Jurkat, Clone E6-1 (cell line): ENCODE measurements around the gene PTP4A1.
A peak's percentile ranks its signal among the peaks of the same experiment; 100 is the strongest.
"Not testable (repeated sequence)": the region's sequence is repeated elsewhere in the genome, so short reads cannot be mapped to it uniquely, and the experiment has no call there.

Experiments used
- DNase-seq: peaks from one replicate; pipeline ENCODE4 v3.0.0-alpha.2; 2011; ENCODE audit warnings: low read depth, low spot score
- H3K4me3 ChIP-seq: 2 replicates; pipeline ENCODE4 v1.5.1; 2011; ENCODE audit warnings: mild to moderate bottlenecking, low read length, control low read depth, moderate library complexity

PTP4A1 gene

DNA sequence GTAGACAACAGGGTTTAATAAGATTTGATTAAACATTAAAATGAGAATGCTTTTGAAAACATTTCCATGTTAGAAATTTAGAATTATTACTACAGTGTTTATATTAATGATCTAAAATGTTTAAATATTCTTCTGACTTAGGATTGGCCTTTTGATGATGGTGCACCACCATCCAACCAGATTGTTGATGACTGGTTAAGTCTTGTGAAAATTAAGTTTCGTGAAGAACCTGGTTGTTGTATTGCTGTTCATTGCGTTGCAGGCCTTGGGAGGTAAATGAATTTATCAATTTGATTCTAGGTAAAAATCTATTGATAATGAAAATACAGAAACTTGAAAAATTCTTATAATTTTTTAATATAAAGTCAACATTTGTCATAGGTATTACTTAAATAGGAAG, 6.5 kb downstream of the PTP4A1 start:
- no peak overlapping the region for H3K4me3 ChIP-seq
- DNase-seq = no peak

DNA sequence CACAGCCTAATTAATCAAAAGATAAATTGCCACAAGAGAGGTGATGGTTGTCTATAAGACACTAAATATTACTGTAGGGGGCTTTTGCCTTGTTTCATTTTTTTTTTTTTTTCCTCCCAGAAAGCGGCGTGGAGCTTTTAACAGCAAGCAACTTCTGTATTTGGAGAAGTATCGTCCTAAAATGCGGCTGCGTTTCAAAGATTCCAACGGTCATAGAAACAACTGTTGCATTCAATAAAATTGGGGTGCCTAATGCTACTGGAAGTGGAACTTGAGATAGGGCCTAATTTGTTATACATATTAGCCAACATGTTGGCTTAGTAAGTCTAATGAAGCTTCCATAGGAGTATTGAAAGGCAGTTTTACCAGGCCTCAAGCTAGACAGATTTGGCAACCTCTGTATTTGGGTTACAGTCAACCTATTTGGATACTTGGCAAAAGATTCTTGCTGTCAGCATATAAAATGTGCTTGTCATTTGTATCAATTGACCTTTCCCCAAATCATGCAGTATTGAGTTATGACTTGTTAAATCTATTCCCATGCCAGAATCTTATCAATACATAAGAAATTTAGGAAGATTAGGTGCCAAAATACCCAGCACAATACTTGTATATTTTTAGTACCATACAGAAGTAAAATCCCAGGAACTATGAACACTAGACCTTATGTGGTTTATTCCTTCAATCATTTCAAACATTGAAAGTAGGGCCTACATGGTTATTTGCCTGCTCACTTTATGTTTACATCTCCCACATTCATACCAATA, 7.8 kb downstream of the PTP4A1 start:
- no peak overlapping the region for H3K4me3 ChIP-seq
- no peak for DNase-seq

- DNase-seq = no peak
- no peak overlapping the region for H3K4me3 ChIP-seq
Observed at GRCh38 chr6:63580704-63580961, 8.4 kb downstream of the PTP4A1 start.

GRCh38 chr6:63581355-63582013, 9.2 kb downstream of the PTP4A1 start:
- DNase-seq = no peak
- H3K4me3 ChIP-seq = no peak overlapping the region

GRCh38 chr6:63582579-63583231, 10.4 kb downstream of the PTP4A1 start:
- no peak for DNase-seq

GRCh38 chr6:63584125-63584514, 11.8 kb downstream of the PTP4A1 start:
- no peak for DNase-seq
- no peak overlapping the region for H3K4me3 ChIP-seq

More at GRCh38 chr6:63582579-63583231, 10.4 kb downstream of the PTP4A1 start:
- H3K4me3 ChIP-seq = no peak overlapping the region

GRCh38 chr6:63584566-63584965, 12.3 kb downstream of the PTP4A1 start:
- no peak overlapping the region for H3K4me3 ChIP-seq
- no peak for DNase-seq

DNA sequence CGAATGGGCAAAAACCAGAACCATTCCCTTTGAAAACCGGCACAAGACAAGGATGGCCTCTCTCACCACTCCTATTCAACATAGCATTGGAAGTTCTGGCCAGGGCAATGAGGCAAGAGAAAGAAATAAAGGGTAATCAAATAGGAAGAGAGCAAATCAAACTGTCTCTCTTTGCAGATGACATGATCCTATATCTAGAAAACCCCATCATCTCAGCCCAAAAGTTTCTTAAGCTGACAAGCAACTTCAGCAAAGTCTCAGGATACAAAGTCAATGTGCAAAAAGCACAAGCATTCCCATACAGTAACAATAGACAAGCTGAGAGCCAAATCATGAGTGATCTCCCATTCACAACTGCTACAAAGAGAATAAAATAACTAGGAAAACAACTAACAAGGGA, 13.4 kb downstream of the PTP4A1 start:
- H3K4me3 ChIP-seq, DNase-seq: not testable (repeated sequence)

- DNase-seq = no peak
- H3K4me3 ChIP-seq = no peak overlapping the region
Observed at GRCh38 chr6:63589952-63590411, 17.7 kb downstream of the PTP4A1 start.

DNA sequence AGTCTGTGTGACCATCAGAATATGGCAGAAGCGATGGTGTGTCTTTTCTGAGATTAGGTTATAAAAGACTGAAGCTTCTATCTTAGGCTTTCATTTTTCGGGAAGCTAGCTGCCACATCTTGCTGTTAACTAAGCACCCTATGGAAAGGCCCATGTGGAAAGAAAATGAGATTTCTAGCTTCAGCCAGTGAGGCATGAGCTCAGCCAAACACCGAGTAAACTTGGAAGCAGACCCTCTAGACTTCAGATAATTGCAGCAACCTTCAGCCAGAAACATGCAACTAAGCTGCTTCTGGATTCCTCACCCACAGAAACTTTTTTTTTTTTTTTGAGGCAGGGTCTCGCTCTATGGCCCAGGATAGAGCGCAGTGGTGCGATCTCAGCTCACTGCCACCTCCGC, 20.6 kb downstream of the PTP4A1 start:
- no peak for DNase-seq
- no peak overlapping the region for H3K4me3 ChIP-seq

DNA sequence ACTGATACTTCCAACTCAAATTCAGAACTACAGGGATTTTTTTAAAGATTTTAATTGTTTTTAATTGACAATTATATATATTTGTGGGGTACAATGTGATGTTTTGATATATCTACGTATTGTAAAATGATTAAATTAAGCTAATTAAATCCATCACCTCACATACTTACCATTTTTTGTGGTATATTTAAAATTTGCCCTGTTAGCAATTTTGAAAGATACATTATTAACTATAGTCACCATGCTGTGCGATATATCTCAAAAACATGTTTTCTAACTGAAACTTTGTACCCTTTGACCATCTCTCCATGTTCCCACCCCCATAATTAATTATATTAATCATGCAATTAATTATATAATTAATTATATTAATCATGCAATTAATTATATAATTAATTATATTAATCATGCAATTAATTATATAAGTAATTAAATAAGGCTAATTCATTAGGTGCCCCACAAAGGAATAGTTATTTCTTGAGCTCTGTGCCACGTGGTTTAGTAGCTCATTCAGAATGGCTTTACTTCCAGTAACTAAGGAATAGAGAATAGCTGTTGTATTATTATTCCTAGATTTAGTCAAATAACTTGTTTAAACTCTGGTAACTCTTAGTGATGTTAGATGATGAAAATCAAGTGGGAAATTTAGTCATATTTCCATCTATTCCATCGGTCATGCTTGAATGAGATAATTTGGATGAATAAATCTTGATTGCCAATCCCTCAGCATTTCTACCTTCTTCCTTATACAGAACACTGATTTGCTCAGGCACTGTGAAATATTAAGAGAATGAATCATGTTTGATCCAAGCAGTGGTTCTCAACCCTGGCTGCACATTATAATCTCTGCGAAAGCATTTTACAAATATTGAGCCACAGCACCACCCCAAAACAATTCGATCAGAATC, 25.1 kb downstream of the PTP4A1 start:
- DNase-seq = no peak

DNA sequence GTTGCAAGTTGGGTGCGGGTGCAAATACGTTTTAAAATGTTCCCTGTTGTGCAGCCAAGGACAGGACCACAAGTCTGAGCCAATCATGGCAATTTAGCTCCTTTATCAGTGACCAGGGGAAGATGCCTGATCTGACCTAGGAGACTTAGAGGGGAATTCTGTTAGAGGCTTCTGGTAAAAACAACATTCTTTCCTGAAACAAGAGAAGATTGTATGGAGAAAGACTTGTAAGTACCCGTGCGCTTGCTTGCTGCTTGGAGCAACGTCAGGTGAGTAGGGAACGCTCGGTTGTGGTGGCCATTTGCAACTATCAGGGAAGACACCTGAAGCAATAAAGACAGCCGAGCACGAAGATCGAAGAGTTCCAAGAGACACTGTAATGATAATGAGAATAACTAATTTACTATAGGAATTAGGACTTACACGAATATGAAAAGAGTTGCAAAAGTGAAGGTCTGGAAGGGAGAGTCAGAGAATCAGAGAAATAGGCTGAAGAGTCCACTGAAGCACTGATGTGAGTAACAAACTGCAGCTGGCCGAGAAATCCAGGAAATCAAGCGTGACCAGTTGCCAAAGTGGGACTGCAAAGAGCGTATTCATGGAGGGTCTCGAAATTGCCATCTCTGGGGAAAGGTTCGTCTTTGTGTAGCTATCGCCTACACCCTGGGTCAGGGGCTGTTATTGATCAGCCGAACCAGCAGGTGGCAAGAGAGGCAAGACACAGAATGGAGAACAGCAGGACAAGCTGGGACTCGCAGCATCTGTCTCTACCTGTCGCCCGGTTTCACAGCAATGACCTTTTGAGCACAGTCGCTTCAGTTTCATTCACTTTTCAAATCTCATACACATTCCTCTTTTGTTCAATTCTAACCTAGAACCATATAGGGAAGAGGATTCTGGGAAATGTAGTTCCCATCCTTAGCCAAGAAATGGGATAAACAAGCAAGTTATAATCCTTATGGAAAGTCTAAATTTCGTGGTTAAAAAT, 26.1 kb downstream of the PTP4A1 start:
- DNase-seq = peak; percentile 67
- H3K4me3 ChIP-seq = peak overlapping the region; percentile 43

More for the DNA sequence above, 25.1 kb downstream of the PTP4A1 start:
- no peak overlapping the region for H3K4me3 ChIP-seq

DNA sequence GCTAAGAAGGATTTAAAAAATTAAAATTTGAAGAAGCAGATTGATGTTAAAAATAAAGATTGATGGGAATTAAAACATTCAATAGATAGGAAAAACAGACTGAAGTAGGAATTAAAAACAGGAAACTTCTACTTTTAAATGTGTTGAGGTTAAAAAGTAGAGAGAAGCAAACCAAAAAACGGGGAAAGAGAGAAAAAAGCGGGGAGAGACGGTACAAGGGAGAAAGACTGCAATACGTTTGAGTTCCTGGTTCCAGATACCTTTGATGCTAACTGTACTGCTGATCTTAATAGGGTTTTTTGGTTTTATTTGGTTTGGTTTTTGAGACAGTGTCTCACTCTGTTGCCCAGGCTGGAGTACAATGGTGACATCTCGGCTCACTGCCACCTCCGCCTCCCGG, 27.0 kb downstream of the PTP4A1 start:
- H3K4me3 ChIP-seq = no peak overlapping the region
- no peak for DNase-seq

DNA sequence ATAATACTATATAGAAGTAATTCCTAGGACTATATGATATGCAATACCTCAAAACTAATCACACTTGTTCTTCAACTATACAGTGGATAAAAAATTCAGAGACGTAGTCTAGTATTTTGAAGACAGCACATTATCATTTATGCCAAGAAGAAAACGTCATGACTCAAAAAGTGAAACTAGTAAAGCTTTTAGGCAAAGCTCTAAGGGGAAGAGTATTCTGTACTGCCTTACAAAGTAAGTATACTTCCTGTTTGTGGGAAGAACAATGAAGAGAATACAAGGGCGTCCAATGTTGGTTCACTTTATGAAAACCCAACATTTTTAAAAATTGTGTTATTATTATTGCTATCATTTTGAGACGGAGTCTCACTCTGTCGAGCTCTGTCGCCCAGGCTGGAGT, 27.9 kb downstream of the PTP4A1 start:
- no peak overlapping the region for H3K4me3 ChIP-seq
- no peak for DNase-seq

- no peak overlapping the region for H3K4me3 ChIP-seq
- no peak for DNase-seq
Observed at GRCh38 chr6:63609231-63609630, 37.0 kb downstream of the PTP4A1 start.

DNA sequence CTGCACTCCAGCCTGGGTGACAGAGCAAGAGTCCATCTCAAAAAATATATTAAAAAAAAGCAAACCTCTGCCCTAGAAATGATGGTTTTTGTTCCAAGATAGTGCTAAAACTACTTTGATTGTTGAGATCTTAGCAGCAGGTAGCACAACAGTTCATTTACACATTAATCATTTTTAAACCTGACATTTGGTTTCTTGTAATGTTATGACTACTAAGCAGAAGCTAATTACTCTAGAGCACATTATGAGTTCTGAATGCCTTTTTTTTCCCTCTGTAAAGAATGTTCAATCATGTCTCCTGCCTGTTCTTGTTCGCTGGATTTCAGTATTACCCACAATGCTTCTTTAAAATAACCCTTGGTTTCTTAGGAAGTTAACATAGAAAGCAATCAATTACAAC, 38.7 kb downstream of the PTP4A1 start:
- DNase-seq = no peak

DNA sequence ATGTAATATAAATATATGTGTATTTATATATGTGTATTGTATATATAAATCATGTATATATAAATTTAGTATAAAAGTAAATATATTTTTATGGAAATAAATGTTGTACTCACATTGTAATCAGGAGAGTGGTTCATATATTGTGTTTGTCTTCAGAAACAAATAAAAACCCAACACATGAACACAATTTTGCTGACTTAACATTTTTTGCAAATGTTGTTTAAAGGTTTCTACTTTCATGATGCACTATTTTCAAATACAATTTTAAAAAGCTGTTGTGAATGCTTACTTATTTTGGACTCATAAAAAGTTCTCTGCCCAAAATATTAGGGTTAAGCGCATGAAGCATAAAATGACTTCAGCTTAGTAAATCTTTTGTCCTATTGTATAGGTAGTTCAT, 39.3 kb downstream of the PTP4A1 start:
- H3K4me3 ChIP-seq = no peak overlapping the region
- no peak for DNase-seq

More for the DNA sequence above, 38.7 kb downstream of the PTP4A1 start:
- no peak overlapping the region for H3K4me3 ChIP-seq

- DNase-seq = no peak
- no peak overlapping the region for H3K4me3 ChIP-seq
Observed at GRCh38 chr6:63615590-63615989, 43.3 kb downstream of the PTP4A1 start.
